ENCODE measurements around the gene QSOX2.
A peak's percentile ranks its signal among the peaks of the same experiment; 100 is the strongest.

Gene QSOX2

DNA sequence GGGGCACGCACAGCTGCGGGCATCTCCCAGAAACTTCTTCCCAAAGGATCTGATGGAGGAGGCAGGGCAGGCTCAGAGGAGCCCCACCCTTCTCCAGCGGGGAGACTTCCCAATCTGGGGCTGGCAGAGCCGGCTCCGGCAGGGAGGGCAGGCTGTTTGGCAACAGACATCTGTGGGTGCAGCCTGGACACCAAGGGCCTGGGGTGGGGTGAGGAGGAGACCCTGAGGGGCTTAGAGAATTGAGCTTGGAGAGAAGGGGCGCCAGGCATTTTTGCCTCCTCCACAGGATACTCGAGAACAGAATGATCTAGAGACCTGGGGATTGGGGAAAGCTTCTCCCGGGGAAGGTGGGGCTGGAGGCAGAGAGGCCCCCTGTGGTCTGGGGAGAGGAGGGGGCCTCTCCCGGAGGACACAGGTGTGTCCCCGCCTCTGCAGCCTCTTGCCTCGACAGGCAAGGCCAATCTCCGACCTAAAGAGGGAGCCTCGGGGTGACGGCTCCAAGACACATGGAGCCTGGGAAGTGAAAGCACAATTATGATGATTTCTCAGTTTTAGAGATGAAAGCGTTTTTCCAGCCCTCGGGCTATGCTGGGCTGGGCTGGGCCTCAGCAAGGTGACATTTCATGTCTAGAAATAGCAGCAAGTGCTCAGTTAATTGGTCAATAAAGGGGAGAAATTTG lies 49.1 kb downstream of the QSOX2 start:
- DNase-seq: no peak
- Histone ChIP-seq H3K79me2 (ENCODE audit: low read length) (no peaks in the 10 kb centered on the region), H3K4me3 (ENCODE audit: low read length) (no peak overlapping the region), H3K9ac (ENCODE audit: low read length) (no peak overlapping the region), H2AFZ (ENCODE audit: low read length) (no peak overlapping the region), H3K9me3 (replicated peaks; ENCODE audit: insufficient read depth, low read length) (no peaks in the 10 kb centered on the region), H3K27ac (ENCODE audit: low read length) (no peak overlapping the region), H3K9me2 (replicated peaks; ENCODE audit: insufficient read depth, low read length) (no peaks in the 10 kb centered on the region), H3F3A (ENCODE audit: insufficient read depth, low read length) (no peaks in the 10 kb centered on the region), H3K4me2 (ENCODE audit: low read depth, low read length) (no peak overlapping the region), H3K4me1 (ENCODE audit: low read length) (no peaks in the 10 kb centered on the region), H3K27me3 (replicated peaks; ENCODE audit: insufficient read depth, low read length) (peaks cover 88% of the 10 kb centered on the region), H4K20me1 (ENCODE audit: insufficient read depth, low read length) (no peaks in the 10 kb centered on the region), H3K36me3 (replicated peaks; ENCODE audit: insufficient read depth, low read length) (no peaks in the 10 kb centered on the region)
- TF ChIP-seq EZH2phosphoT487 (IDR thresholded peaks at IDR 0.05; ENCODE audit: low read length) (peak; percentile 72; the same call in 1 of the 2 replicates), EZH2 (optimal IDR thresholded peaks at IDR 0.05; ENCODE audit: low read depth, low read length) (no peak)

- no peak for TF ChIP-seq CTCF (IDR thresholded peaks at IDR 0.05; ENCODE audit: low read length)
- TF ChIP-seq EZH2 (optimal IDR thresholded peaks at IDR 0.05; ENCODE audit: low read depth, low read length): no peak
- TF ChIP-seq EZH2phosphoT487 (IDR thresholded peaks at IDR 0.05; ENCODE audit: low read length): no peak
- Histone ChIP-seq H3K27ac (ENCODE audit: low read length) (no peak overlapping the region), H3K9me2 (replicated peaks; ENCODE audit: insufficient read depth, low read length) (no peaks in the 10 kb centered on the region), H2AFZ (ENCODE audit: low read length) (no peak overlapping the region), H3K9ac (ENCODE audit: low read length) (no peak overlapping the region), H3F3A (ENCODE audit: insufficient read depth, low read length) (no peaks in the 10 kb centered on the region), H4K20me1 (ENCODE audit: insufficient read depth, low read length) (no peaks in the 10 kb centered on the region), H3K79me2 (ENCODE audit: low read length) (no peaks in the 10 kb centered on the region), H3K9me3 (replicated peaks; ENCODE audit: insufficient read depth, low read length) (no peaks in the 10 kb centered on the region), H3K4me1 (ENCODE audit: low read length) (no peaks in the 10 kb centered on the region), H3K36me3 (replicated peaks; ENCODE audit: insufficient read depth, low read length) (no peaks in the 10 kb centered on the region), H3K4me2 (ENCODE audit: low read depth, low read length) (no peak overlapping the region), H3K27me3 (replicated peaks; ENCODE audit: insufficient read depth, low read length) (peaks cover 89% of the 10 kb centered on the region), H3K4me3 (ENCODE audit: low read length) (no peak overlapping the region)
- no peak for DNase-seq
These were observed 51.1 kb downstream of the QSOX2 start for GRCh38 chr9:136194540-136194939.

GRCh38 chr9:136193891-136194279 lies 51.7 kb downstream of the QSOX2 start:
- H3K4me3 ChIP-seq (ENCODE audit: low read length): no peak overlapping the region
- no peaks in the 10 kb centered on the region for H4K20me1 ChIP-seq (ENCODE audit: insufficient read depth, low read length)
- no peak overlapping the region for H3K9ac ChIP-seq (ENCODE audit: low read length)
- H3K4me1 ChIP-seq (ENCODE audit: low read length): no peaks in the 10 kb centered on the region
- H3K4me2 ChIP-seq (ENCODE audit: low read depth, low read length): no peak overlapping the region
- no peak overlapping the region for H2AFZ ChIP-seq (ENCODE audit: low read length)
- H3K9me2 ChIP-seq (replicated peaks; ENCODE audit: insufficient read depth, low read length): no peaks in the 10 kb centered on the region
- no peak overlapping the region for H3K27ac ChIP-seq (ENCODE audit: low read length)
- peaks cover 91% of the 10 kb centered on the region for H3K27me3 ChIP-seq (replicated peaks; ENCODE audit: insufficient read depth, low read length)
- DNase-seq: no peak
- TF ChIP-seq EZH2 (optimal IDR thresholded peaks at IDR 0.05; ENCODE audit: low read depth, low read length) (no peak), EZH2phosphoT487 (IDR thresholded peaks at IDR 0.05; ENCODE audit: low read length) (no peak), CTCF (IDR thresholded peaks at IDR 0.05; ENCODE audit: low read length) (no peak)
- no peaks in the 10 kb centered on the region for H3K79me2 ChIP-seq (ENCODE audit: low read length)
- no peaks in the 10 kb centered on the region for H3K36me3 ChIP-seq (replicated peaks; ENCODE audit: insufficient read depth, low read length)
- H3F3A ChIP-seq (ENCODE audit: insufficient read depth, low read length): no peaks in the 10 kb centered on the region
- no peaks in the 10 kb centered on the region for H3K9me3 ChIP-seq (replicated peaks; ENCODE audit: insufficient read depth, low read length)
